HepG2 (cell line): ENCODE measurements around the gene ADD2.

Source experiments
- IRF9 ChIP-seq: sonication (generic); formaldehyde crosslinking; IDR thresholded peaks from 2 replicates; pipeline ENCODE4 v1.8.0; 2022; ENCODE audit warnings: missing genetic modification reagents, mild to moderate bottlenecking, borderline replicate concordance
- ZNF768 ChIP-seq: sonication (generic); formaldehyde crosslinking; IDR thresholded peaks from 2 replicates; pipeline ENCODE4 v1.4.0; 2020; ENCODE audit warnings: missing genetic modification reagents

GRCh38 chr2:70632966-70633365, 135.0 kb downstream of the ADD2 start:
- no peak for TF ChIP-seq IRF9
- no peak for TF ChIP-seq ZNF768 (CRISPR knock-in tag)
